KMS-11 (cell line): ENCODE data around the gene RAMP1.

Source experiments
- H2AFZ ChIP-seq: fragments of 200-600 bp; sonication (generic); 2 replicates; pipeline ENCODE4 v1.6.1; 2016; ENCODE audit warnings: antibody characterized with exemption, mixed run types, low read depth
- H3K27ac ChIP-seq: fragments of 200-600 bp; sonication (generic); 2 replicates; pipeline ENCODE4 v1.6.1; 2016; ENCODE audit warnings: mild to moderate bottlenecking, mixed run types
- H3K27me3 ChIP-seq: fragments of 200-600 bp; sonication (generic); 2 replicates; pipeline ENCODE4 v1.6.1; 2017; ENCODE audit warnings: mild to moderate bottlenecking, low read depth, mixed run types, moderate library complexity; ENCODE audit not compliant: insufficient read depth
- H3K36me3 ChIP-seq: fragments of 200-600 bp; sonication (generic); 2 replicates; pipeline ENCODE4 v1.6.1; 2017; ENCODE audit warnings: mild to moderate bottlenecking, mixed run types; ENCODE audit not compliant: insufficient read depth
- H3K4me1 ChIP-seq: fragments of 200-600 bp; sonication (generic); 2 replicates; pipeline ENCODE4 v1.6.1; 2016; ENCODE audit warnings: mild to moderate bottlenecking, low read depth, mixed run types; ENCODE audit not compliant: poor library complexity, severe bottlenecking
- H3K4me2 ChIP-seq: fragments of 200-600 bp; sonication (generic); 2 replicates; pipeline ENCODE4 v1.7.0; 2016; ENCODE audit warnings: mild to moderate bottlenecking, mixed run types
- H3K4me3 ChIP-seq: fragments of 200-600 bp; sonication (generic); IDR thresholded peaks from 2 replicates; pipeline ENCODE4 v1.6.1; 2017; ENCODE audit warnings: low read depth, low read length, mixed read lengths; ENCODE audit not compliant: insufficient read depth
- H3K79me2 ChIP-seq: fragments of 200-600 bp; sonication (generic); 2 replicates; pipeline ENCODE4 v1.6.1; 2016; ENCODE audit warnings: low read depth, mixed run types; ENCODE audit not compliant: insufficient read depth
- H3K9ac ChIP-seq: fragments of 200-600 bp; sonication (generic); 2 replicates; pipeline ENCODE4 v1.6.1; 2016; ENCODE audit warnings: mild to moderate bottlenecking, mixed run types
- H4K20me1 ChIP-seq: fragments of 200-600 bp; sonication (generic); 2 replicates; pipeline ENCODE4 v1.6.1; 2016; ENCODE audit warnings: mild to moderate bottlenecking, mixed run types; ENCODE audit not compliant: insufficient read depth
- TF ChIP-seq, protein P1 (sequence below): fragments of 200-600 bp; sonication (generic); conservative IDR thresholded peaks from 2 replicates; pipeline ENCODE4 v1.6.1; 2017; ENCODE audit warnings: low read depth, mild to moderate bottlenecking, antibody characterized with exemption, low read length, moderate library complexity, mixed read lengths

The RAMP1 gene

DNA sequence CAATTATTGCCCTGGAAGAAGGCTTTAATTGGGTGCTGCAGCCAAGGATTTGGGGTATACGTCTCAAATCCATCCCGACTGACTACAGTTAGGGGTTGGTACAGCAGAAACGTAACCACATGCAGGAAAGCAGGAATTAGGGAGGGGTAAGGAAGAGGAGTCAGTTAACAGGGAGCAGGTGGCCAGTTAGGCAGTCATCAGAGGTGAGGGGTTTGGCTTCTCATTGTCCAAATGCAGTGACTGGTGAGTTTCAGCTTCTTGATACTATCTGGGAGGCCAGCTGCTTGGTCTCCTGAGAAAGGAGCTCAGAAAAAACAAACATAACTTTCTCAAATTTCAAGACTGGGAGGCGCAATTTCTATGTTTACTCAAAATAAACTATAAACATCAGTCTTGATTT, 68.6 kb downstream of the RAMP1 start:
- no peak overlapping the region for H3K4me2 ChIP-seq
- TF ChIP-seq, protein P1, sequence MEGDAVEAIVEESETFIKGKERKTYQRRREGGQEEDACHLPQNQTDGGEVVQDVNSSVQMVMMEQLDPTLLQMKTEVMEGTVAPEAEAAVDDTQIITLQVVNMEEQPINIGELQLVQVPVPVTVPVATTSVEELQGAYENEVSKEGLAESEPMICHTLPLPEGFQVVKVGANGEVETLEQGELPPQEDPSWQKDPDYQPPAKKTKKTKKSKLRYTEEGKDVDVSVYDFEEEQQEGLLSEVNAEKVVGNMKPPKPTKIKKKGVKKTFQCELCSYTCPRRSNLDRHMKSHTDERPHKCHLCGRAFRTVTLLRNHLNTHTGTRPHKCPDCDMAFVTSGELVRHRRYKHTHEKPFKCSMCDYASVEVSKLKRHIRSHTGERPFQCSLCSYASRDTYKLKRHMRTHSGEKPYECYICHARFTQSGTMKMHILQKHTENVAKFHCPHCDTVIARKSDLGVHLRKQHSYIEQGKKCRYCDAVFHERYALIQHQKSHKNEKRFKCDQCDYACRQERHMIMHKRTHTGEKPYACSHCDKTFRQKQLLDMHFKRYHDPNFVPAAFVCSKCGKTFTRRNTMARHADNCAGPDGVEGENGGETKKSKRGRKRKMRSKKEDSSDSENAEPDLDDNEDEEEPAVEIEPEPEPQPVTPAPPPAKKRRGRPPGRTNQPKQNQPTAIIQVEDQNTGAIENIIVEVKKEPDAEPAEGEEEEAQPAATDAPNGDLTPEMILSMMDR = no peak
- H3K9ac ChIP-seq = no peak overlapping the region
- H2AFZ ChIP-seq = no peak overlapping the region
- no peak overlapping the region for H3K27ac ChIP-seq
- no peak overlapping the region for H3K4me3 ChIP-seq
- H3K4me1 ChIP-seq = peaks cover 66% of the 10 kb centered on the region
- H3K27me3 ChIP-seq = no peaks in the 10 kb centered on the region
- no peaks in the 10 kb centered on the region for H3K36me3 ChIP-seq
- no peaks in the 10 kb centered on the region for H3K79me2 ChIP-seq
- no peaks in the 10 kb centered on the region for H4K20me1 ChIP-seq

DNA sequence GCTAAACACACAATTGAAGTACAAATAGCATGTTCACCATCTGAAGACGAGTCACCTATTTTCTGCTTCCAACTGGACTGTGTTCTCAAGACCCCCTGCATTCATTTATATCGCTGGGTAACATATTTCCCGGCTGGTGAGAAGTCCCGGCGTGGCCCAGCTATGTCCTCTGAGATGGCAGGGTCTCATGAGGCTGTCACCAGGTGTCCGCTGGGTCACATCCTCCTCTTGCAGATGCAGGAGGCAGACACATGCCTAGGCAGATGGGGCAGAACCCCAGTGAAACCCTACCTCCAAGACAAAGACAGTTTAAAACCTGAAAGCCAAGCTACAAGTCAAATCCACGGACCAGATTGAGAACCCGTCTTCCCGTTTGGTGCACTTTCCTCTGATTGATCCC, 70.6 kb downstream of the RAMP1 start:
- Histone ChIP-seq H3K4me3 (no peak overlapping the region), H3K79me2 (no peaks in the 10 kb centered on the region), H4K20me1 (no peaks in the 10 kb centered on the region), H3K4me1 (peaks cover 61% of the 10 kb centered on the region), H3K9ac (no peak overlapping the region), H3K27me3 (no peaks in the 10 kb centered on the region), H3K27ac (no peak overlapping the region), H3K36me3 (no peaks in the 10 kb centered on the region), H3K4me2 (no peak overlapping the region), H2AFZ (no peak overlapping the region)
- TF ChIP-seq, protein P1 = no peak

DNA sequence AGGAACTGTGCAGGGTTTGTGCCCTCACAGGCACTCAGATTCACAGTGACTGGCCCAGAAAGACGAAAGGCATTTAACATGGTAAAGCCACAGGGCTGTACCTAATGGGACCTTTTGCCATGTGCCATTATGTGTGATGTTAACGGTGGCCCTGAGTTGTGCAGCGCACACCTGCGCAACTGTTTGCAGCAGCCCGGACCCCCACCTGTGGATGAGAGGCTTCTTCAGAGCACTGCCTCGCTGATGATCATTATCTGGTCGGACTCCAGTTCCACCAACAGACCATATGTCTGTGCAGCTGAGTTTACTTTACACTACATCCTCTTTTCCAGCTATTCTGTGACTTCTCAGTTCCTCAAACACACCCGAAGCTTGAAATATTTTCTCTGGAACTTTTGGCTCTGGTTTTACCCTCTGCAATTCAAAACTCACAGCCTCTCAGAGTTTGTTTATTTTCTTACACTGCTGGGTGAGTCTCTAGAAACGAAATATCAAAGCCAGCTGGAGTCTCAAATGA, 71.8 kb downstream of the RAMP1 start:
- Histone ChIP-seq H3K4me3 (no peak overlapping the region), H3K79me2 (no peaks in the 10 kb centered on the region), H3K9ac (no peak overlapping the region), H4K20me1 (no peaks in the 10 kb centered on the region), H2AFZ (no peak overlapping the region), H3K4me1 (peaks cover 48% of the 10 kb centered on the region), H3K27ac (no peak overlapping the region), H3K36me3 (no peaks in the 10 kb centered on the region), H3K27me3 (no peaks in the 10 kb centered on the region), H3K4me2 (no peak overlapping the region)
- TF ChIP-seq, protein P1 = no peak

DNA sequence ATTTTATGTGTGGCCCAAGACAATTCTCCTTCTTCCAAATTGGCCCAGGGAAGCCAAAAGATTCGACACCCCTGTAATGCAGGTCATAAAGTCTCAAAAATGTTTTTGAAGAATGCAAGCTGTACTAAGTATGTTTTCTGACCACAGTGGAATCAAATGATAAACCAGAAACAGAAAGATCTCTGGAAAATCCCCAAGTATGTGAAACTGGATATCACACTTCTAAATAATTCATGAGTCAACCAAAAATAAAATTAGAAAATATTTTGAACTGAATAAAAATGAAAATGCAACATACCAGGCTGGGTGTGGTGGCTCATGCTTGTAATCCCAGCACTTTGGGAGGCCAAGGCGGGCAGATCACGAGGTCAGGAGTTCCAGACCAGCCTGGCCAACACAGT, 73.3 kb downstream of the RAMP1 start:
- no peaks in the 10 kb centered on the region for H3K27me3 ChIP-seq
- H3K4me1 ChIP-seq = peaks cover 33% of the 10 kb centered on the region
- no peak overlapping the region for H3K4me3 ChIP-seq
- H3K4me2 ChIP-seq = peak overlapping the region; percentile 73; the same call in 1 of the 2 replicates
- H2AFZ ChIP-seq = no peak overlapping the region
- no peaks in the 10 kb centered on the region for H3K79me2 ChIP-seq
- TF ChIP-seq, protein P1 = no peak
- H4K20me1 ChIP-seq = no peaks in the 10 kb centered on the region
- H3K9ac ChIP-seq = no peak overlapping the region; the same call in 1 of the 2 replicates
- H3K27ac ChIP-seq = peak overlapping the region; percentile 57; the same call in 1 of the 2 replicates
- no peaks in the 10 kb centered on the region for H3K36me3 ChIP-seq
